Progenitor cell of endocrine pancreas (in vitro differentiated cells): ENCODE measurements around the gene C10orf105. TPM values are rescaled to one million over a fixed set of nuclear protein-coding genes. Genes with fewer than 3 reads are reported as not detected.

Experiments
- DNase-seq: peaks from one replicate; pipeline ENCODE4 v3.0.0; 2021; ENCODE audit warnings: low spot score; ENCODE audit not compliant: unreplicated experiment
- H3K27ac Mint-ChIP-seq: 2 replicates; pipeline ENCODE4 v1.8.0; 2021; ENCODE audit warnings: mild to moderate bottlenecking, moderate library complexity, mixed read lengths
- H3K27me3 Mint-ChIP-seq: 2 replicates; pipeline ENCODE4 v1.8.0; 2021; ENCODE audit warnings: mixed read lengths
- H3K36me3 Mint-ChIP-seq: 2 replicates; pipeline ENCODE4 v1.8.0; 2022; ENCODE audit warnings: mixed read lengths; ENCODE audit not compliant: insufficient read depth
- H3K4me1 Mint-ChIP-seq: 2 replicates; pipeline ENCODE4 v1.8.0; 2021; ENCODE audit warnings: low read depth, mixed read lengths
- H3K4me3 Mint-ChIP-seq: 2 replicates; pipeline ENCODE4 v1.8.0; 2021; ENCODE audit warnings: low read depth, mild to moderate bottlenecking, moderate library complexity, mixed read lengths
- H3K9me3 Mint-ChIP-seq: 2 replicates; pipeline ENCODE4 v1.8.0; 2021; ENCODE audit warnings: low read depth, mixed read lengths
- total RNA-seq: library from RNA; stranded (reverse); gene quantifications from 2 replicates; pipeline ENCODE4 v1.2.1, GENCODE V29; 2021
- TF ChIP-seq, protein P1 (sequence below): fragments of 200-600 bp; sonication (generic); IDR thresholded peaks from one replicate; pipeline ENCODE4 v1.5.0; 2021; ENCODE audit warnings: antibody characterized with exemption, mild to moderate bottlenecking; ENCODE audit not compliant: unreplicated experiment

The C10orf105 gene
- total RNA-seq, 1 donor from 2014 or later: not detected

DNA sequence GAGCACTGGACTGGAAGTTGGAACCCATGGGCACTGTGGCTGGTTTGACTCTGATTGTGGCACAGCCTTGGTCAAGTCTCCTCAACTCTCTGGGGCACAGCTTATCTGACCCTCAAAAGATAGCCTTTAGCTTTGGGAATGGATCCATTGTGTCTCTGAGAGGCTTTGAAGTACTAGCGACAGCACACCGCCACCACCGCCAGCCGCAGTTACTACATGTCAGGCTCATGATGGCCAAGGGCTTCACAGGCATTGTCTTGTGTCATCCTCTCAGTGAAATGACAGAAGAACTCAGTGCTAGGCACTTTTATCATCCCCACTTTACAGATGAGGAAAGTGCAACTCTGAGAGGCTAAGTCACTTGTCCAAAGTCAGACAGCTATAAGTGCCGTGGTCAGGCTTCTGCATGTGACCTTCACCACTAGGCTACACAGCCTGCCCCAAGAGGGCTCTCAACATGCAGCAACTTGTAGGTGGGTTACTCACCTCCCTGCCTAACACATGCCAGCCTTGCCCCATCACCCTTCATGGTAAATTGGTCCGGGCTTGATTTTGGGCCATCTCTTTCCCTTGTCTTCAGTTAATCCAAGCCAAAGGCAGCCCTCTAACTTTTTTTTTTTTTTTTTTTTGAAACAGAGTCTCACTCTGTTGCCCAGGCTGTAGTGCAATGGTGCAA lies 44.1 kb downstream of the C10orf105 start:
- DNase-seq: no peak
- Mint-ChIP-seq H3K27me3 (peaks cover 62% of the 10 kb centered on the region), H3K36me3 (no peaks in the 10 kb centered on the region), H3K9me3 (no peaks in the 10 kb centered on the region), H3K4me3 (no peak overlapping the region), H3K27ac (no peak overlapping the region), H3K4me1 (no peaks in the 10 kb centered on the region)
- TF ChIP-seq, protein P1, sequence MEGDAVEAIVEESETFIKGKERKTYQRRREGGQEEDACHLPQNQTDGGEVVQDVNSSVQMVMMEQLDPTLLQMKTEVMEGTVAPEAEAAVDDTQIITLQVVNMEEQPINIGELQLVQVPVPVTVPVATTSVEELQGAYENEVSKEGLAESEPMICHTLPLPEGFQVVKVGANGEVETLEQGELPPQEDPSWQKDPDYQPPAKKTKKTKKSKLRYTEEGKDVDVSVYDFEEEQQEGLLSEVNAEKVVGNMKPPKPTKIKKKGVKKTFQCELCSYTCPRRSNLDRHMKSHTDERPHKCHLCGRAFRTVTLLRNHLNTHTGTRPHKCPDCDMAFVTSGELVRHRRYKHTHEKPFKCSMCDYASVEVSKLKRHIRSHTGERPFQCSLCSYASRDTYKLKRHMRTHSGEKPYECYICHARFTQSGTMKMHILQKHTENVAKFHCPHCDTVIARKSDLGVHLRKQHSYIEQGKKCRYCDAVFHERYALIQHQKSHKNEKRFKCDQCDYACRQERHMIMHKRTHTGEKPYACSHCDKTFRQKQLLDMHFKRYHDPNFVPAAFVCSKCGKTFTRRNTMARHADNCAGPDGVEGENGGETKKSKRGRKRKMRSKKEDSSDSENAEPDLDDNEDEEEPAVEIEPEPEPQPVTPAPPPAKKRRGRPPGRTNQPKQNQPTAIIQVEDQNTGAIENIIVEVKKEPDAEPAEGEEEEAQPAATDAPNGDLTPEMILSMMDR: no peak

DNA sequence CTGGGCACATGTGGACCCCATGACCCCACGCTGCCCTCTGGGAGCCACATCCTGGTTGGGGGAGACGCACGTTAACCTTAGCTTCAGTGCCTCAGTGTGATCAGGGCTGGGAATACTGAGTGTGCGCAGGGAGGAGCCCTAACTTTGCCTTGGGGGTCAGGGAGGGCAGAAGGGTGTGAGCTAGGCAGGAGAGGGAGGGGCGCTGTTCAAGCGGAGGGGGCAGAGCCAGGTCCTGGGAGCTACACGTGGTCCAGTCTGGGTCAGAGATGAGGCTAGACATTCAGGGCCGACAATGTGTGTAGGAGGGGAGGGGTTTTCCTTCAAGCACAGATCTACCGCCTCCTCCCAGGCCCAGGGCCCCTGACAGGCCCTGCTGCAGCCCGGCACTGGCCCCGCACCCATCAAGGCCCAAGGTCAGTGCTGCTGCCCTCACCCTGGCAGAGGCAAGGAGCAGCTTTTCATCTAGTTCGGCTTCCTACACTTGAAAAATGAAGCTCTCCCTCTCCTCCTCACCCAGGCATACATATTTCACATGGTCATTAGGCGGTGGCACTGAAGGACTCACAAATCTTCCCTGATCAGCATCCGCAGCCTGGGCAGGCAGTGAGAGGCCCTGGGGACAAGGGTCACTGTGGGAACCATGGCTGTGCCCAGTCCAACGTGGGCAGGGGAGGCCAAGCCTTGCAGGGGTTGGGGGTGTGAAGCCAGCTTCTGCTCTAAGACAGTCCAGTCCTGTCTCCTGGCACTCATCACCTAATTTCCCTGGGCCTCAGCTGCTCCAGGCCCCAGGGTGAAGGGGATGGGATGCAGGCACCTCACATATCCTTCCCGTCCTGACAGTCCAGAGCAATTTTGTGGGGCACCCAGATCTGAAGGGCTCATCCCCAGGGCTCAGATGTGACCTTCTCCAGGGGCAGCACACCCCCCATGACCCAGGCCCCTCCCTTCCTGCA lies 47.3 kb downstream of the C10orf105 start:
- Mint-ChIP-seq H3K4me1 (peaks cover 4% of the 10 kb centered on the region), H3K9me3 (no peaks in the 10 kb centered on the region), H3K27ac (no peak overlapping the region), H3K4me3 (no peak overlapping the region), H3K27me3 (peaks cover 68% of the 10 kb centered on the region), H3K36me3 (no peaks in the 10 kb centered on the region)
- no peak for DNase-seq
- TF ChIP-seq, protein P1: no peak

DNA sequence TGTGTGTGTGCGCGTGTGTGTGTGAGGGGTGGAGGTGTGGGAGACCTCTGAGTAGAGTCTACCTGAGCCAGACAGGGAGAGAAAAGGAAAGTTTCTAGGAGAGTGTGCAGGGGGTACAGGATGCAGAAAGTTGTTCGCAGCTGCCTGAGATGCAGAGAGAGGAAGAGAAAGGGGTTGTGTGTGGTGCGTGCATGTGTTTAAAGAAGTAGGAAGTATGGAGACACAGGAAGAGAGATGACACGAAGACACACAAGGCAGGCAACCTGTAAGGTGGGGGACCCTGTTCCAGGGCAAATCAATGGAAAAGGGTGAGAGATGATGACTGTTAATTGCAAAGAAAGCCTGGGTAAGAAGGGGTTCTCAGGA lies 52.2 kb downstream of the C10orf105 start:
- Mint-ChIP-seq H3K36me3 (no peaks in the 10 kb centered on the region), H3K4me1 (peaks cover 15% of the 10 kb centered on the region), H3K27me3 (peaks cover 84% of the 10 kb centered on the region), H3K4me3 (peak overlapping the region; percentile 33), H3K27ac (no peak overlapping the region), H3K9me3 (no peaks in the 10 kb centered on the region)
- DNase-seq: no peak
- TF ChIP-seq, protein P1: no peak

DNA sequence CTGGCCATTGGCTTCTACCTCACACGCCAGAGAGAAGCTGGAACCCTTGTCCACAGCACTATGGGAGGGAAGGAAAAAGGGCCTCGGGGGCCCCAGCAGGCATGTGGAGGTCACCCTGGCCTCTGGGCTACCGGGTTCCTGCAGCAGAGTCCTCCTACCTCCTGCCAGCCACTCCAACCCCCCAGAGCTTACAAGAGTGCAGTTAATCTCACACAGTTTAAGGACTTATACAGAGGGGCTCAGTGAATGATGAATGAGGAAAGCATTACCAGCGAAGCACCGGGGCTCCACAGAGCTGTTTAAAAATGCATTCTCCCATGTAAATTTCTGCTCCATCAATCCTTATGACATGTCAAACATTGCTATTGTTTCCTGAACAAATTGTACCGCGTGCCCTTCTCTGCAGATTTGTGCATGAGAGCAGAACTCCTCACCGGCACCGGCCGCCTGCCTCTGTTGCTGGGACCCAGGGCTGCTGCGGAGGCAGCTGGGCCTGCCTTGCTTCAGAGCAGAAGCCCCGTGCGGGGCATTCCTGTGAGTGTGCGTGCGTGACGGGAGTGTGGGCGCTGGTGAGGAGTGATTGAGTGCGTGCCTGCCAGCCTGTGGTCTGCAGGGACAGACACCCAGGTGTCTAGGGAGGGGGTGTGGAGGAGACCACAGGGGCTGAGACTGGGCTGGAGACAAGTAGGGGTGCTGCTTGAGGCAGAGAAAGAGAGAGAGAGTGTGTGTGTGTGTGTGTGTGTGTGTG lies 52.8 kb downstream of the C10orf105 start:
- H3K9me3 Mint-ChIP-seq: no peaks in the 10 kb centered on the region
- H3K4me1 Mint-ChIP-seq: peaks cover 17% of the 10 kb centered on the region
- H3K4me3 Mint-ChIP-seq: peak overlapping the region; percentile 1
- H3K27me3 Mint-ChIP-seq: peaks cover 86% of the 10 kb centered on the region
- peak overlapping the region; percentile 75 for H3K27ac Mint-ChIP-seq
- TF ChIP-seq, protein P1: no peak
- peak; percentile 30 for DNase-seq
- no peaks in the 10 kb centered on the region for H3K36me3 Mint-ChIP-seq

DNA sequence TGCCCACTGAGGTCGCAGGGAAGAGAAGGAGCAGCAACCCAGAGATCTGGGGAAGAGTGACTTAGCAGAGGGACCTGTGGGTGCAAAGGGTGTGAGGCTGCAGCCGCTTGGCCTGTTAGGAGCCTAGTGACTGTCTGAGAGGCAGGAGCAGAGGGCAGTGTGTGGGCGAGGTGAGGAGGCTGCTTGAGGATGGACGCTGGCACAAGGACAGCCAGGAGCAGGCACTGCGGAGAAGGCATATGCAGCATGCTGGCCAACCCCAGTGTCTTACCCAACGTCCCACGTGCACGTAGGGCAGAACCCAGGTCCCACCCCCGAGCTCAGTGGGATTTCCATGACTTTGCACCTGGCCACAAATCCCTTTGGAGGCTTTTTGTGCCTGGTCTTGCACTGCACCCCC lies 54.1 kb downstream of the C10orf105 start:
- no peak for DNase-seq
- Mint-ChIP-seq H3K4me1 (peaks cover 17% of the 10 kb centered on the region), H3K36me3 (no peaks in the 10 kb centered on the region), H3K9me3 (no peaks in the 10 kb centered on the region), H3K4me3 (no peak overlapping the region), H3K27me3 (peaks cover 88% of the 10 kb centered on the region), H3K27ac (no peak overlapping the region)
- TF ChIP-seq, protein P1: no peak
